Neuronal stem cell (in vitro differentiated cells): ENCODE results near the gene RDM1.

Experiments used
- DNase-seq: peaks from one replicate; pipeline ENCODE4 v3.0.0-alpha.2; 2013; ENCODE audit warnings: low spot score
- H2AFZ ChIP-seq: one replicate; pipeline ENCODE4 v1.6.1; 2013; ENCODE audit warnings: mild to moderate bottlenecking, low read length, inconsistent platforms
- H2AK5ac ChIP-seq: 2 replicates; pipeline ENCODE4 v1.6.1; 2013; ENCODE audit warnings: low read depth, mild to moderate bottlenecking, inconsistent platforms, low read length, moderate library complexity, mixed read lengths
- H2BK120ac ChIP-seq: 2 replicates; pipeline ENCODE4 v1.6.1; 2013; ENCODE audit warnings: low read depth, mild to moderate bottlenecking, inconsistent platforms, low read length, moderate library complexity, mixed read lengths
- H2BK12ac ChIP-seq: one replicate; pipeline ENCODE4 v1.6.1; 2013; ENCODE audit warnings: low read length, inconsistent platforms
- H2BK15ac ChIP-seq: 2 replicates; pipeline ENCODE4 v1.6.1; 2013; ENCODE audit warnings: mild to moderate bottlenecking, low read length, inconsistent platforms, mixed read lengths
- H2BK5ac ChIP-seq: one replicate; pipeline ENCODE4 v1.6.1; 2013; ENCODE audit warnings: inconsistent platforms, mild to moderate bottlenecking, low read length, moderate library complexity
- H3K14ac ChIP-seq: one replicate; pipeline ENCODE4 v1.6.1; 2013; ENCODE audit warnings: low read length, inconsistent platforms
- H3K18ac ChIP-seq: 2 replicates; pipeline ENCODE4 v1.6.1; 2013; ENCODE audit warnings: low read length, inconsistent platforms
- H3K23ac ChIP-seq: 2 replicates; pipeline ENCODE4 v1.6.1; 2013; ENCODE audit warnings: low read depth, mild to moderate bottlenecking, mixed read lengths, low read length, inconsistent platforms; ENCODE audit not compliant: poor library complexity
- H3K27ac ChIP-seq: replicated peaks from 3 replicates; pipeline ENCODE4 v1.5.1; 2013; ENCODE audit warnings: low read length, inconsistent platforms
- H3K27me3 ChIP-seq, 3 experiments: 2 replicates each; pipeline ENCODE4 v1.6.1; 2013; ENCODE audit warnings: low read length in 3 of 3, mild to moderate bottlenecking in 2 of 3, inconsistent platforms in 1 of 3, low read depth in 1 of 3, mixed read lengths in 1 of 3, moderate library complexity in 1 of 3; ENCODE audit not compliant: control insufficient read depth in 3 of 3, insufficient read depth in 3 of 3
- H3K36me3 ChIP-seq, 2 donors: replicated peaks in 1 of 2; 2 replicates each; pipeline ENCODE4 v1.6.1; 2013; ENCODE audit warnings: low read length in 2 of 2; ENCODE audit not compliant: control insufficient read depth in 2 of 2, insufficient read depth in 2 of 2
- H3K4ac ChIP-seq: 2 replicates; pipeline ENCODE4 v1.6.1; 2013; ENCODE audit warnings: inconsistent platforms, mild to moderate bottlenecking, low read length, moderate library complexity
- H3K4me1 ChIP-seq, 2 donors: 1 replicate in 1 of 2; 2 replicates in 1 of 2; pipeline ENCODE4 v1.6.1; 2013; ENCODE audit warnings: low read length in 2 of 2, low read depth in 1 of 2; ENCODE audit not compliant: control insufficient read depth in 2 of 2, insufficient read depth in 1 of 2
- H3K4me2 ChIP-seq: one replicate; pipeline ENCODE4 v1.6.1; 2013; ENCODE audit warnings: mild to moderate bottlenecking, low read length, inconsistent platforms; ENCODE audit not compliant: insufficient read depth, poor library complexity, severe bottlenecking
- H3K4me3 ChIP-seq, 2 donors: 2 replicates each; pipeline ENCODE4 v1.5.1; 2013; ENCODE audit warnings: low read length in 2 of 2, mild to moderate bottlenecking in 2 of 2, inconsistent platforms in 1 of 2, moderate library complexity in 1 of 2
- H3K79me1 ChIP-seq: one replicate; pipeline ENCODE4 v1.6.1; 2013; ENCODE audit warnings: low read depth, mild to moderate bottlenecking, inconsistent platforms, low read length, moderate library complexity
- H3K9ac ChIP-seq: one replicate; pipeline ENCODE4 v1.6.1; 2013; ENCODE audit warnings: mild to moderate bottlenecking, low read depth, low read length, inconsistent platforms; ENCODE audit not compliant: poor library complexity
- H3K9me3 ChIP-seq, 2 donors: replicated peaks in 1 of 2; 2 replicates each; pipeline versions ENCODE3 to v1.6.1; 2013; ENCODE audit warnings: low read length in 2 of 2, mild to moderate bottlenecking in 2 of 2, inconsistent platforms in 1 of 2, low read depth in 1 of 2, mixed read lengths in 1 of 2, moderate library complexity in 1 of 2; ENCODE audit not compliant: control insufficient read depth in 2 of 2, insufficient read depth in 1 of 2
- H4K8ac ChIP-seq: one replicate; pipeline ENCODE4 v1.6.1; 2013; ENCODE audit warnings: low read depth, mild to moderate bottlenecking, inconsistent platforms, low read length, moderate library complexity
- H4K91ac ChIP-seq: one replicate; pipeline ENCODE4 v1.6.1; 2013; ENCODE audit warnings: low read length, low read depth, mild to moderate bottlenecking, inconsistent platforms; ENCODE audit not compliant: poor library complexity
- WGBS, 2 donors: extraction: QIAGEN DNeasy Blood & Tissue Kit; methylation state at CpG; one replicate each; pipeline ENCODE4 v1.1.7; 2013; ENCODE audit warnings: missing lambda C conversion rate in 2 of 2, mixed read lengths in 1 of 2; ENCODE audit not compliant: insufficient read length in 2 of 2, insufficient replicate concordance in 1 of 2; ENCODE audit errors: extremely low coverage in 2 of 2; 5-methylcytosine and 5-hydroxymethylcytosine counted together

RDM1 gene

DNA sequence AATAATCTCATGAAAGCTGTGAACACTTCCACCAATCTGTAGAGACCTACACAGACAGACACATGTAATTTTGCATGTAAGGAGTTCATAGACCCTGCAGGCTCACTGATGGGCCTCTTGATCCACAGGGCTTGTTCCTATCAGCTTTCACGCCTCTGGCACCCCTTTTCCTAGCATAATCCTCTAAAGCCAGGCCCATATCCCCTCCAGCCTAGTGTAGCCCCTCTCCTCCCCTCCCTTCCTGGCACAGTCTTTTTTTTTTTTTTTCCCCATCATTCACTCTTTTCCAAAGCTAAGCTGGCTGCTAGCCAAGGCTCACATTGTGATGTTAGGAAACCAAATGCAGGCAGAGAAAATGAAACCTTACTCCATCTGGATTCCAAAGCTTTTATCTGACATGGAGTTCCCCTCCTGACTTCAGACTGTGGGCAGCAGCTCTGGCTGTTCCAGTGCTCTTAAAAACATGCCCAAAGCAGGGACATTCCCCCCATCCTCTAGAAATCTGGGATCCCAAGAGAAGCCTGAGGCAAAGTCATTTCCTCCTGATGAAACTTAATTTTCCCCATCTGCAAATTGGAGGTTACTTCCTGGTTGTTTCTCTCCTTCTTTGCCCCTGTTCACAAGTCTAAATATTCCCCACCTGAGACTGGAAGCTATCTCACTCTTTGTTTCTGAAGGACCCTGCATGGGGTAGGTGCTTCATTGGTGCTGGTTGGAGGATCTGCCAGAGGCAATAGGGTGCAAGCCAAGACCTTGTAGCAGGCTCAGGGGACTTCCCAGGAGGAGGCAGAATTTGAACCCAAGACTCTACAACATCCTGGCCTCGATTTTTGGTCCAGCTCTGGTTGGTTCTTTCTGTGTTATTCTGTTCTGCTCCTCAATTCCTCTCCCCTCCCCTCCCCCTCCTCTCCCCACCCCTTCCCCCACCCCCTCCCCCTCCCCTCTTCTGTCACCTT lies 40.5 kb downstream of the RDM1 start:
- Histone ChIP-seq H3K4me3 (no peak overlapping the region), H4K8ac (no peak overlapping the region), H3K4me1 (peaks cover 0 to 7% of the 10 kb centered on the region in 2 donors), H3K4ac (no peak overlapping the region), H3K9ac (no peak overlapping the region), H4K91ac (no peak overlapping the region), H2AFZ (no peak overlapping the region), H3K14ac (no peak overlapping the region), H3K4me2 (no peak overlapping the region), H2AK5ac (no peak overlapping the region), H3K23ac (no peak overlapping the region), H2BK120ac (no peak overlapping the region), H3K9me3 (peaks cover 0 to 2% of the 10 kb centered on the region in 2 donors), H3K18ac (no peak overlapping the region), H3K36me3 (no peaks in the 10 kb centered on the region), H2BK5ac (no peak overlapping the region), H3K27ac (no peak overlapping the region), H3K27me3 (peaks cover 0 to 4% (median 0%) of the 10 kb centered on the region in 3 experiments), H2BK12ac (no peak overlapping the region), H2BK15ac (no peak overlapping the region), H3K79me1 (no peaks in the 10 kb centered on the region)
- no peak for DNase-seq
- no CpG with 5 or more reads among the region's 2 CpGs for WGBS, 2 donors

GRCh38 chr17:35889241-35889640 lies 41.3 kb downstream of the RDM1 start:
- Histone ChIP-seq H3K4me1 (peaks cover 0 to 7% of the 10 kb centered on the region in 2 donors), H2AFZ (no peak overlapping the region)

DNA sequence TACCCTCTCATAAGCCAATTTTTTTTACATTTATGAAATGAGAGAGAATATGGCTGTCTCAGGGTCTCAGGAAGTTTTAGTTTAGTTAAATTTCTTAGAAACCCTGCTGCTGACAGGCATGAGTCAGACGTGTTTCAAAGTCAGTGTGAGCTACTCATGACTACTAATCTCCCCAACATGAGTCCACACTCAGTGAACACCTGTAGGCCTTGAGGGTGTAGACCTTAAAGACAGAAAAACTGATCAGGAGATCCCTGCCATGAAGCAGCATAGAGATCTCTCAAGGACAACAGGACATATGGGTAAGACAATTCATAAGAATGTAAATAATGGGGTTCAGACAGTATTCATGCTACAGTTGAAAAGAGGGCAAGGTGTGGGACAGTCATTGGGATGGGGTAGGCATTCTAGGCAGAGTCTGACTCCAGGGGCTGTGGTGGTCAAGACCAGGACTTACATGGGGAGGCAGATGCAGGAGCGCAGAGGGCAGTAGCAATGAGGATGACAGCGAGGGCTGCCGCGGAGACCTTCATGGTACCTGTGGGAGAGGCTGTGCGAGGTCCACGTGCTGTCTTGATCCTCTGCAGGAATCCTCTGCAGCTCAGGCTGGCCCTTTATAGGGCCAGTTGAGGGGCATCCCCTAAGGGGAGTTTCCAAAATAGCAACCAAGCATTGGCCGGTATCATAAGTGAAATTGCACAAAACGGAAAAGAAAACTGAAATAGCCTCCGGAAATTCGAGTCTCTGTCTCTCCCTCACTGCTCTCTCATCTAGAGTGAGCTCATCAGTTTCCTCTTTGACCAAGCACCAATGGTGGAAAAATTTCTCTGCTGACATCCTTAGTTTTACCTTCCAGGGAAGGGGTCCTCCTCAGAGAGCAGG lies 50.6 kb downstream of the RDM1 start, which contains the start of gene CCL5:
CCL5 (minus strand) TSS at position 588 of the 882 bp plus-strand sequence.
- Histone ChIP-seq H3K4me2 (no peak within 1 kb of the TSS), H2BK5ac (no peak within 1 kb of the TSS), H3K9me3 (no peaks in the 10 kb centered on the region), H3K79me1 (no peaks in the 10 kb centered on the region), H3K4ac (no peak within 1 kb of the TSS), H2BK120ac (no peak within 1 kb of the TSS), H3K14ac (no peak within 1 kb of the TSS), H4K8ac (no peak within 1 kb of the TSS), H3K27me3 (no peaks in the 10 kb centered on the region), H3K36me3 (no peaks in the 10 kb centered on the region), H2BK12ac (no peak within 1 kb of the TSS), H4K91ac (no peak within 1 kb of the TSS), H2BK15ac (no peak within 1 kb of the TSS), H3K23ac (no peak within 1 kb of the TSS), H2AK5ac (no peak within 1 kb of the TSS), H3K4me1 (peaks cover 1 to 4% of the 10 kb centered on the region in 2 donors), H2AFZ (no peak within 1 kb of the TSS), H3K27ac (no peak within 1 kb of the TSS), H3K4me3 (no peak within 1 kb of the TSS), H3K9ac (no peak within 1 kb of the TSS), H3K18ac (no peak within 1 kb of the TSS)
- DNase-seq = no peak
- WGBS, 2 donors = no CpG with 5 or more reads among the region's 11 CpGs

More at GRCh38 chr17:35889241-35889640, 41.3 kb downstream of the RDM1 start:
- Histone ChIP-seq H4K8ac (no peak overlapping the region), H3K36me3 (no peaks in the 10 kb centered on the region), H2BK5ac (no peak overlapping the region), H3K4ac (no peak overlapping the region), H3K14ac (no peak overlapping the region), H4K91ac (no peak overlapping the region), H3K9ac (no peak overlapping the region), H3K79me1 (no peaks in the 10 kb centered on the region), H3K4me3 (no peak overlapping the region), H2AK5ac (no peak overlapping the region), H3K4me2 (no peak overlapping the region), H3K27ac (no peak overlapping the region), H2BK120ac (no peak overlapping the region), H3K9me3 (peaks cover 0 to 2% of the 10 kb centered on the region in 2 donors), H3K18ac (no peak overlapping the region), H3K27me3 (peaks cover 0 to 4% (median 0%) of the 10 kb centered on the region in 3 experiments), H3K23ac (no peak overlapping the region), H2BK15ac (no peak overlapping the region), H2BK12ac (no peak overlapping the region)
- no peak for DNase-seq
- WGBS, 2 donors = no CpG with 5 or more reads among the region's 2 CpGs
